Stimulated activated CD4-positive, alpha-beta T cell treated with anti-CD3 and anti-CD28 coated beads, Interleukin-12 subunit alpha, Interleukin-12 subunit beta, amount 100 ng/mL, for 4 hours (primary cell): ENCODE data around the gene FRMD4A.
"Not testable (repeated sequence)": the region's sequence is repeated elsewhere in the genome, so short reads cannot be mapped to it uniquely, and the experiment has no call there.

Experiments
- DNase-seq: peaks from one replicate; pipeline ENCODE4 v3.0.0-alpha.2; 2020

The FRMD4A gene

DNA sequence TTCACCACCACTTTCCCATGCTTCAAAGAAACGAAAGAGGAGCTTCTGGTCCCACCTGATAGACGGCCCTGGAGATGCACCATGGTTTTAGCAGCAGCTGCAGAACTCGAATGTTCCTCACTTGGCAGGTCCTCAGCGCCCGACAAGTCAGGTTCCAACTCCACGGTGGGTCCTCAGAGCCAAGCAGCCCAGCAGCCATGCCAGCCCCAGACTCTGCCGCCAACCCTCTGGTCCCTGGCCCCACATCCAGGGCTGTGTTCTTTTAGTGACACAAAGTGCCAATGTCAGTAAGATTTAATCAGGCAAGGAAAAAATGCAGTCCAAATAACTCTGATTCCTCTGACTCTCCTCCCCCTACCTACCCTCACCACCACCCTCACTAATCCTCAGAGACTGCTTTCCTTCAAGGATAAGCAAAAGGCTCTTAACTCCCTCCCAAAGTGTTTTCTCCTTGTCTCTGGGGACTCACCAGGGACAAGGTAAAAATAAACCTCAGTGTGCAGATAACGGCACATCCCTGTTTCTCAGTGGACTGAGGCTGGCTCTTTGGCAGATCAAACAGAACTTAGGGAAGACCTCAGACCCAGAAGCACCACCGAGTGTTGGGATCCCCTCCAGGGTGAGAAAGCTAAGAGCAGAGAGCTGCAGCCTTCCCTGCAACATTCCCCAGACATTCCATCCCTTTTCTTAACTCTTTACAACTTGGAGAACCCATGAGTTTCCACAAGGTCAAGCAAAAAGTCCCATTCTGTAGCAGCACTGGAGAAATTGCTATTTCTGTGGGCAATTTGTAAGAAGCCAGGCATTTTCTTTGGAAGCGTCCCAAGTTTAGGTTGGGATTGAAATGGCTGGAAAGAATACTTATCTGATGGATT lies 358.9 kb downstream of the FRMD4A start:
- no peak for DNase-seq

DNA sequence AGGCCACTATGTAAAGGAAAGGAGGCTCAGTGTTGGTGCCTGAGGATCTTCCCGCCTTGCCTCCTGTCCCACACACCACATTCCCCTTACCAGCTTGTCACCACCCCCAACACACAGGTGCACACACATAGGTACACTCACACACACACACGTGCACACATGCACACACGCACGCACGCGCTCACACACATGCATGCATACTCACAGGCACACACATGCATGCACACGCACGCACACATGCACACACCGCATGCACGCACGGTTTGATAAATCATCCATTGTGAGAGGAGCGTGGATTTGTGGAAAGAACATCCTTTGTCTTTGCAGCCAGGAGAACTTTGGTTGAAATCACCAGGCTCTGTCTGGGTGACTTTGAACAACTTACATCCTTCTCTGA lies 359.8 kb downstream of the FRMD4A start:
- DNase-seq: no peak

- no peak for DNase-seq
Measured at GRCh38 chr10:13970236-13970956, 360.3 kb downstream of the FRMD4A start.

GRCh38 chr10:13969792-13970140 lies 361.0 kb downstream of the FRMD4A start:
- DNase-seq: peak; percentile 13

DNA sequence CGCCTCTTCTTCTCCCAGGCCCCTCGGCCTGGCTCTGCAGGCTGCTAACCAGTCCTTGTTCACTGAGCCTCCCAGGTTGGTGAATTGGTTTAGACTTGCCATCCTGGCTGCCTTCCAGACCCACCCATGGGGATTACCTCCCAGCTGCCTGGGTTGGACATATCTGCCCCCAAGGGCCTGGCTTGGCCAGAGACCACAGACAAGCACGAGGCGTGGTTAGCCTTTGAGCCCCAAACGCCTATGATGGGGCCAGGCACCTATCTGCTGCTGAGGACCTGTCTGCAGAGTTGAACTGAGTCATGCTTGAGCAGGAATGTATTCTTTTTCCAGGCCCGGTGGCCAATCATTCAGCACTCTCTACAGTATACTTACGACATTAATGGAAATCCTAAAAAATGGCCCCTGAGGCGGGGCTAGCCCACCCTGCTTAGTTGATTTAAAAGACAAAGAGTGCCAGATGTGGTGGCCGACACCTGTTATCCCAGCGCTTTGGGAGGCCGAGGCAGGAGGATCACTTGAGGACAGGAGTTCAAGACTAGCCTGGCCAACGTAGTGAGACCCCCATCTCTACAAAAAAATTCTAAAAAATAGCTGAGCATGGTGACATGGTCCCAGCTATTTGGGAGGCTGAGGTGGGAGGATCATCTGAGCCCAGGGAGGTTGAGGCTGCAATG lies 361.5 kb downstream of the FRMD4A start:
- no peak for DNase-seq

DNA sequence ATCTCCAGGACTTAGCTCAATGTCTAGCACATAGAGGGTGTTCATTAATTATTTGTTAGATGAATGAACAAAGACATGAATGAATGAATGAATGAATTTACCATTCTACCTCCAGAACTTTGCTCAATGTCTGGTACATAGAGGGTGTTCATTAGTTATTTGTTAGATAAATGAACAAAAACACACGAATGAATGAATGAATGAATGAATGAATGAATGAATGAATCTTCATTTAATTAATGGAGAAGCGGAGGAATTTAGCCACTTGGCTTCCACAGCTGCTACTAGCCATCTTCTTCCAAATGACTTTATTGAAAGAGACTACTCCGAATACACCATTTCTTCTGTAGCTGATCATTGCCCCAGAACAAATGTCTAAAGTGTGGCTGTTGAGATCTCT lies 368.9 kb downstream of the FRMD4A start:
- DNase-seq: no peak

GRCh38 chr10:13961097-13961496 lies 369.6 kb downstream of the FRMD4A start:
- no peak for DNase-seq

- no peak for DNase-seq
Measured at GRCh38 chr10:13960603-13961002, 370.1 kb downstream of the FRMD4A start.

- DNase-seq: no peak
Measured at GRCh38 chr10:13959443-13960359, 371.0 kb downstream of the FRMD4A start.

- DNase-seq: no peak
Measured at GRCh38 chr10:13957856-13958255, 372.9 kb downstream of the FRMD4A start.

GRCh38 chr10:13956826-13957225 lies 373.9 kb downstream of the FRMD4A start:
- DNase-seq: no peak

GRCh38 chr10:13955409-13956068 lies 375.2 kb downstream of the FRMD4A start:
- no peak for DNase-seq

- DNase-seq: not testable (repeated sequence)
Measured at GRCh38 chr10:13954195-13954594, 376.5 kb downstream of the FRMD4A start.

GRCh38 chr10:13953371-13953770 lies 377.4 kb downstream of the FRMD4A start:
- DNase-seq: no peak

GRCh38 chr10:13950543-13950939 lies 380.2 kb downstream of the FRMD4A start:
- no peak for DNase-seq

DNA sequence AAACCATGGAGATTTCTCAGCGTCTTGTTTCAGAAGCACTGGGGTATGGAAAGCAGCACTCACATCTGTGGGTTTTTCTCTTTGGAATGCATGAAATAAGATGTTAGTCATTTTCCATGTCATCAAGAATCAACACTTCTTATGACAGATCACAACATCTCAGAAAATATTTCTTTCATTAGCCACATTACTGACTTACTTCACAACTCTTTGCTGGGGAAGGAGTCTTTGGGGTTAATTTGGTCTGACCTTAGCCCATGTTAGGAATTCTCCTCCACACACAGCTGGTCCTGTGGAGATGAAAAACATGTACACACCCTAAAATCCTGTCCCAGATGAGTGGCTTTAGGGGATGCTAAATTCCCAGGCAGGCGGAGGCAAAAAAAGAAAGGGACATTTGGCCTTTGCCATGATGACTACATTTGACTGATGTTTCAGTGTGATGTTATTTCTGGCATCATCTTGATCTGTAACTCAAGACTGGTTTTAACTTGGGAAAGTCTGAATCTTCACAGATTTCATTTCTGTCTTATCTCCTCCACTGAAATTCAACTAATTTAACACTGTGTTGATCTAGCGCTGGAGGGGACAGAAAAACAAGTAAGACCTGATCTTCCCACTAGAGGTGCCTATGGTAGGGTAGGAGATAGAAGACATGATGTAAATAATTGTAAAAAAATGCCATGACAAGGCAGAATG lies 380.7 kb downstream of the FRMD4A start:
- DNase-seq: no peak

GRCh38 chr10:13946209-13946460 lies 384.6 kb downstream of the FRMD4A start:
- no peak for DNase-seq

DNA sequence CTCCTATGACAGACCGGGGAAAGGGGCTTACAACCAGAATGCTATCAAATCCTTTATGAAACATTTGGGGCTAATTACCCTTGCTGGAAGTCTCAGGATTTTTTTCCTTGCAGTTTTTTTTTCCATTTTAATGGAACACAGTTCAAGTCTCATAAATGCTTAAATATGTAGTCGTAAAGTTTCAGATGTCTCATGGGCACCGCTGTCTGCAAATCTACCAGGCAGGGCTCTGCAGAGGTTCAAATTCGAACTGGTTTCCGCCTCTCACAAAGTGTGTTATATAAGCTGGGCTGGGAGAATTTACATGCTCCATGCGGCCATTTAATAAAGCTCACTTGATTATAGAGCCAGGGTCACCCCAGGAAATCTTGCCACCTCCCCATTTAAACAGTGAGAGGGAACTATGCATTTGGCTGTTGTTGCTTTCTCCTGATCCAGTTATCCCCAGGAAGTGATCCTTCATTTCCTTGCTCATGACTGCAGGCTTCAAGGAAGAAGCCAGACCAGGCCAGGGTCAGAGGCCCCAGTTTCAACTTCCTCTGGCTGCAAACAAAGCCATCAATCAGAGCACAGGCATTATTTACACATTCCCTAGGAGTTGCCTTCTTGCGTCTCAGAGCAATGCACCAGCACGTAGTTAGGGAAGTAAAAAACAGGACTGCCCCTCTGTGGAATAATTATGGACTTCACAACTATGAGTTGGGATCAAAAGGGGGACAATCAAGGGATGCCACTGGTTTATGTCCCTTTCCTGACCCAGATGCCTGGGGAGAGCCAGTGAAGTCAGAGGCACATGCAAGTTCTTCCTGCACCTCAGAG lies 385.1 kb downstream of the FRMD4A start:
- no peak for DNase-seq

- DNase-seq: no peak
Measured at GRCh38 chr10:13944823-13945222, 385.9 kb downstream of the FRMD4A start.

DNA sequence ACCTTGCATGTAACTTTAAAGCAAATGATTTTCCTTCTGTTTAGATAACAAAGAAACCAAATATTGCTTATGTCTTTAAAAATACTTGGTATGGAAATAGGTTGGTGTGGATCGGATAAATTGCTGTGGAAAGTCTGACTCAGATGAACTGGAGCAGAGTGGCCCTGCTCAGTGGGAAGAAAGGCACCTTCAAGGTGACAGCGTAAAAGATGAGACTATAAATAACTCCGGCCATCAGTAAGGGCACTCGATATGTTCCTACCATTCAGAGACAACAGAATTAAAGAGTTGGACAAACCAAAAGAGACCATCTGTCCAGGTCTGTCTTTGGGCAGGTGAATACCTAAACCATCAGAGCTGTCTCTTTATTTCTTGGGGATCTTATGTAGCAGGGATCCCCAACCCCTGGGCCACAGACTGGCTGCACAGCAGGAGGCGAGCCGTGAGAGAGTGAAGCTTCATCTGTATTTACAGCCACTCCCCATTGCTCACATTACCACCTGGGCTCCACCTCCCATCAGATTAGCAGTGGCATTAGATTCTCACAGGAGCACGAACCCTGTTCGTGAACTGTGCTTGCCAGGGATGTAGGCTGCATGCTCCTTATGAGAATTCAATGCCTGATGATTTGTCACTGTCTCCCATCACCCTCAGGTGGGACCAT lies 386.9 kb downstream of the FRMD4A start:
- no peak for DNase-seq
